M059J (cell line): ENCODE results near the gene ARHGEF4. TPM values are rescaled to one million over a fixed set of nuclear protein-coding genes. Genes with fewer than 3 reads are reported as not detected.

ENCODE experiments used
- DNase-seq: peaks from one replicate; pipeline ENCODE4 v3.0.0-alpha.2; 2012; ENCODE audit warnings: low read depth
- total RNA-seq: library from RNA; depleted of rRNA; stranded (reverse); fragments of >200 nt; shearing (Covaris generic); gene quantifications from 2 replicates; pipeline ENCODE4 v1.2.3, GENCODE V29; 2014

The ARHGEF4 gene
- total RNA-seq, 1 experiment from 2014 or later, result 0.10 TPM

GRCh38 chr2:130851624-130852382 lies 15.1 kb downstream of the ARHGEF4 start:
- DNase-seq, result no peak

GRCh38 chr2:130852521-130853115 lies 15.9 kb downstream of the ARHGEF4 start:
- no peak for DNase-seq

GRCh38 chr2:130853391-130853790 lies 16.7 kb downstream of the ARHGEF4 start:
- no peak for DNase-seq

GRCh38 chr2:130854301-130854700 lies 17.6 kb downstream of the ARHGEF4 start:
- DNase-seq, result no peak

GRCh38 chr2:130864830-130865800 lies 28.4 kb downstream of the ARHGEF4 start:
- peak; percentile 43 for DNase-seq

GRCh38 chr2:130869441-130870160 lies 32.9 kb downstream of the ARHGEF4 start:
- no peak for DNase-seq

- DNase-seq, result no peak
Measured at GRCh38 chr2:130870161-130870485, 33.4 kb downstream of the ARHGEF4 start.

- no peak for DNase-seq
Measured at GRCh38 chr2:130870779-130871178, 34.1 kb downstream of the ARHGEF4 start.

- no peak for DNase-seq
Measured at GRCh38 chr2:130871843-130872740, 35.4 kb downstream of the ARHGEF4 start.

- no peak for DNase-seq
Measured at GRCh38 chr2:130872741-130873125, 36.0 kb downstream of the ARHGEF4 start.

GRCh38 chr2:130873700-130874346 lies 37.1 kb downstream of the ARHGEF4 start:
- DNase-seq, result peak; percentile 60

GRCh38 chr2:130874512-130874911 lies 37.8 kb downstream of the ARHGEF4 start:
- DNase-seq, result no peak

GRCh38 chr2:130875935-130876334 lies 39.2 kb downstream of the ARHGEF4 start:
- DNase-seq, result no peak

GRCh38 chr2:130877258-130877657 lies 40.5 kb downstream of the ARHGEF4 start:
- DNase-seq, result no peak

- DNase-seq, result no peak
Measured at GRCh38 chr2:130878316-130878715, 41.6 kb downstream of the ARHGEF4 start.

GRCh38 chr2:130878933-130879332 lies 42.2 kb downstream of the ARHGEF4 start:
- DNase-seq, result no peak

- DNase-seq, result no peak
Measured at GRCh38 chr2:130882111-130882690, 45.5 kb downstream of the ARHGEF4 start.

GRCh38 chr2:130882991-130883390 lies 46.3 kb downstream of the ARHGEF4 start:
- DNase-seq, result no peak

GRCh38 chr2:130883496-130883895 lies 46.8 kb downstream of the ARHGEF4 start:
- DNase-seq, result no peak

GRCh38 chr2:130884013-130884412 lies 47.3 kb downstream of the ARHGEF4 start:
- no peak for DNase-seq
